ENCODE measurements around the gene KAZN.

- TF ChIP-seq EZH2 (IDR thresholded peaks at IDR 0.05; ENCODE audit: borderline replicate concordance), result no peak
- TF ChIP-seq CTCF (IDR thresholded peaks at IDR 0.05; ENCODE audit: poor library complexity), result no peak
- no peak for TF ChIP-seq EZH2phosphoT487 (IDR thresholded peaks at IDR 0.05; ENCODE audit: low read depth, severe bottlenecking, unreplicated experiment)
Measured at GRCh38 chr1:14973773-14974172, 375.3 kb downstream of the KAZN start.
